NCI-H2081 (cell line): ENCODE data around the gene CPLX3.
"Not testable (repeated sequence)": the region's sequence is repeated elsewhere in the genome, so short reads cannot be mapped to it uniquely, and the experiment has no call there.

Source experiments
- DNase-seq, 2 experiments: peaks; one replicate each; lab custom pipeline; 2025; lab: John Stamatoyannopoulos, UW

The CPLX3 gene, protein sequence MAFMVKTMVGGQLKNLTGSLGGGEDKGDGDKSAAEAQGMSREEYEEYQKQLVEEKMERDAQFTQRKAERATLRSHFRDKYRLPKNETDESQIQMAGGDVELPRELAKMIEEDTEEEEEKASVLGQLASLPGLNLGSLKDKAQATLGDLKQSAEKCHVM

DNA sequence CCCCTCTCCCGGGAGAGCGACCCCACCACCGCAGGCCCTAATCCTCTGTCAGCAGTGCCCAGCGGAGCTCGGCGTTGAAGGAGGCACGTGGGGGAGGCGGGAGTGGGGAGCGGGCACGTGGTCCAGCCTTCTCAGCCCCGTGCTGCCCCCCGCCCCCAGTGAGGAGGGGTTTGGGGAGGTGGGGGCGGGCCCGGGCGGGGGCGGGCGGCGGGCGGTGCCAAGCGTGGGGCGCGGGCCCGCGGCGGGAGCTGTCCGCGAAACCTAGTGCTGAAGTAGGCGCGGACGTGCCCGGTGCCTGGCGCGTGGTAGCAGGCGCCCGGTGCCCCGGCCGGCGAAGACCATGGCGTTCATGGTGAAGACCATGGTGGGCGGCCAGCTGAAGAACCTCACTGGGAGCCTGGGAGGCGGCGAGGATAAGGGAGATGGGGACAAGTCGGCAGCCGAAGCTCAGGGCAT is at the start of gene CPLX3:
TSS of gene CPLX3 (plus strand) at position 264 of the 456 bp plus-strand sequence. CDS start at position 341, 77 bp downstream.
- DNase-seq, result no peak

DNA sequence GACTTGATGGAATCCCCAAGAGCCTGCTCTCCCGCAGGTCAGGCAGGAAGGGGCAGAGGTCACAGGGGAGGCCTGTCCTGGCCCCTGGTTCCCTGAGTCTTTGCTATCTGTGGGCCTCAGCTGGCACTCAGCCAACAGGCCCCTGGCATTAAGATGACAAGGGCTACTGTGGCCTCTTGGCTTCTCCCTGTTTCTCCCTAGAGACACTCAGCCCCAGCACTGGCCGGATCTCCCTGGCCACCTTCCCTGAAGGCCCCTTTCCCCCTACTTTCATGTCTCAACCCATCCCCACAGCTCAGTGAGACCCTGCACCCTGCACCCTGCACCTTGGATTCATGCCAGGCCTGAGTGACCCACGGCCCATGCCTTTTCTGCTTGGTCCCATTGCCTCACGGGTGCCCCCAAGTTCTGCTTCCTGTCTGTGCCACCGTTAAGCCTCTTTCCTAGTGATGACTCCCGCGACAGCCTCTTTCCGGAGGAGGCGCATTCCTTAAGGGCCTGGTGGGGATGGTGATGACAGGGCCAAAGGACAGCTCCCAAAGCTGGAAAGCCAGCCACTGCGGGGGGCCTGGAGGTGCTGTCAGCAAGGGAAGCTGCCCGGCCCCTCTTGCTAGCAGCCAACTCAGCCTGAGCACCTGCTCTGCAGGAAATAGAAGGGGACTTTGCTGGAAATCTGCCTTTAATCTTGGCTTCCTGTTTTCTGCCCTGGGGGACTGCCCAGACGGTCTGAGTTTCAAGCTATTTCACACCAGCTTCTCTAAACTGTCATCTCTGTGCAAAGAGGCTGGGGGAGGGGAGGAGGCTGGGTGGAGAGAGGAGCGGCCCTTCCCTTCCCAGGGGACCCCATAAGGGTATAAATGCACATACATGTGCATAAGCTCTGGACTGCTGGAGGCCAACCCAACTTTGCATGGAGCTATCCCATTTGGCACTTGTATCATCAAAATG is 49.3 kb upstream of the CPLX3 start:
- no peak for DNase-seq

DNA sequence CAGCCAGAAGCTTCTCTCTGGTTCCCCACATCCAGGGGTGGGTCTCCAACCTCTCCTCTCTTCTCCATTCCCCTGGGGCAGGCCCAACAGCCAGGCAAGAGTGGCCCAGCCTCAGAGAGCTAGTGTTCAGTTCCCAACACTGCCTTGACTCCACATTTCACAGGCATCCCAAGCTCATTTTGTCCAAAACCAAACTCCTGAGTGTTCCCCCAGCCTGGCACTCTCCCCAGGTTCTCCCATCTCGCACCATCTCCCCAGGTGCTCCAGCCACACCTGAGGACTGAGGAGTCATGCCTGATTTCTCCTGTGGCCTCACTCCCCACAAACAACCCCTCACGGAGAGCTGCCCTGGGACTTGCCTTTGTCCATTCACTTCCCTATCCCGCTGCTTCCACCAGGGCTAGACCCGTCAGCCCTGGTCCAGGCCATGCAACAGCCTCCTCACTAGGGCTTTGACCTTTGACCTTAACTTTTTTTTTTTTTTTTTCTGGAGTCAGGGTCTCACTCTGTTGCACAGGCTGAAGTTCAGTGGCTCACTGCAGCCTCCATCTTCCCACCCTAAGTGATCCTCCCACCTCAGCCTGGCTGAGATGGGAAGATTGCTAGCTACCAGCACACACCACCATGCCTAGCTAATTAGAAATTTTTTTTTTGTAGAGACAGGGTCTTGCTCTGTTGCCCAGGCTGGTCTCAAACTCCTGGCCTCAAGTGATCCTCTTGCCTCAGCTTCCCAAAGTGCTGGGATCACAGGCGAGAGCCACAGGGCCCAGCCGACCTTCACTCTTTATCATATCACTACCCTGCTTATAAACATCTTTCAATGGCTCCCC is 48.4 kb upstream of the CPLX3 start:
- no peak for DNase-seq

DNA sequence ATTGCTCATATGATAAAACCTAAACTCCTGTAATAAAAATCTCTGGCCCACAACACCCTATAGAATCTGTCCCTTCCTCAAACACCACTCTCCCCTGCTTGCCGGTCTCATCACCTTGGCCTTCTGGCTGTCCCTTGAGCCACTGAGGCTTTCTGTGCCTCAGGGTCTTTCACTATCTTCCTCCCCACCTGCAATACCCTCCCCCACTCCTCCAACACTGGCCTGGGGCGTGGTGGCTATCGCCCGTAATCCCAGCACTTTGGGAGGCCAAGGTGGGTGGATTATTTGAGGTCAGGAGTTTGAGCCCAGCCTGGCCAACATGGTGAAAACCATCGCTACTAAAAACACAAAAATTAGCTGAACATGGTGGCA is 47.8 kb upstream of the CPLX3 start:
- DNase-seq, result no peak

DNA sequence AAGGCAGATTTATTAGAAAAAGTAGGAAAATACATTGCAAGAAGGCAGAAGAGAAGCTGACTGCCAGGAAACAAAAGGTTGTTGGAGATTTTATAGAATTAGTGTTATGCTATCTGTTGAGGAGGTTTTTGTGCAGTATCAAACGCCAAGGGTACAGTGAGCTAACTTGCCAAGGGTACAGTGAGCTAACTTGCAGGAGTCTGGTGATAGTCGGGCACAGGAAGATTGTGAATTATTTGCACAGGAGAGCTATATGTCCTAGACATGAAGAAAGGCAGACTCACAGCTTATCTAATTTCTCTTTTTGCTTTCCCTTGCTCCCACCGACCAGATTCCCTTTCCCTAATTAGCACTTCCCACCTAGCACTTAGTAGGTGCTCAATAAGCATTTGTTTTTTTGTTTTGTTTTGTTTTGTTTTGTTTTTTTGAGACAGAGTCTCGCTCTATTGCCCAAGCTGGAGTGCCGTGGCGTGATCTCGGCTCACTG is 47.2 kb upstream of the CPLX3 start:
- no peak for DNase-seq

DNA sequence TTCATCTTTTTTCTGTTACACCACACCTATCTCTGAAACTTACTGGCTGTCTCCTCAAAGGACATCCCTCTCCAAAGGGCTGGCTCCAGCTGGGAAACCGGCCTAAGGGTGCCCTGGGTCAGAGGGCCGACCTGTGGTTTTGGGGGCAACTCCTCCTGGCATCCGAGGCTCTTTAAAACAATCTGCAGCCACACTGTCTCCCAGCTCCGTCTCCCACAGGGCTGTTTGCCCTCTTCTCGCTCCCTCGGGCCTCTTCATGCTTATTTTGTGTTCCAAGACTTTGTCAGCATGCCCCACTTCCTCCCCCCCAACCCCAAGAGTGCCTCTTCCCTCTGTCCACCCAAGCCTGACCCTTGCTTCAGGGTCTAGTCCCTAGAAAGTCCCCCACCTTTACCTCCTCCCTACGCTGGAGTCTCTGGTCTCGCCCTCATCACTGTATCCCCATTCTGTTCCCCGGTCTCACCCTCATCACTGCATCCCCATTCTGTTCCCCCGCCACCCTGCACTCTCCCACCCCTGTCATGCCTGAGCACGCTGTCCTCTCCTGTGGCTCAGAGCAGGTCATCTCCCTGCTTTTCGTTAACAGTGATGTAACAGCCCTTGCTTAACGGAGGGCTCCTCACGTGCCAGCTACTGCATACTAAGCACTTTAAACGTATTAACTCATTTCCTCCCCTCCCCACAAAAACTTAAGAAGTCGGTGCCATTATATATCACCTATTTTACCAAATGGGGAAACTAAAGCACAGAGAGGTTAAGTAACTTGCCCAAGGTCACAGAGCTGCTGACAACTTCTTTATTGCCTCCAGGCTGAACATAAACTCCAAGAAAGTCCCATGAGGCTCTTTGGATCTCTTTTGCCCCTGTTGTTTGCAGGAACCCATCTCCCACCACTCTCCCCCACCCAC is 45.6 kb upstream of the CPLX3 start:
- DNase-seq, result no peak

DNA sequence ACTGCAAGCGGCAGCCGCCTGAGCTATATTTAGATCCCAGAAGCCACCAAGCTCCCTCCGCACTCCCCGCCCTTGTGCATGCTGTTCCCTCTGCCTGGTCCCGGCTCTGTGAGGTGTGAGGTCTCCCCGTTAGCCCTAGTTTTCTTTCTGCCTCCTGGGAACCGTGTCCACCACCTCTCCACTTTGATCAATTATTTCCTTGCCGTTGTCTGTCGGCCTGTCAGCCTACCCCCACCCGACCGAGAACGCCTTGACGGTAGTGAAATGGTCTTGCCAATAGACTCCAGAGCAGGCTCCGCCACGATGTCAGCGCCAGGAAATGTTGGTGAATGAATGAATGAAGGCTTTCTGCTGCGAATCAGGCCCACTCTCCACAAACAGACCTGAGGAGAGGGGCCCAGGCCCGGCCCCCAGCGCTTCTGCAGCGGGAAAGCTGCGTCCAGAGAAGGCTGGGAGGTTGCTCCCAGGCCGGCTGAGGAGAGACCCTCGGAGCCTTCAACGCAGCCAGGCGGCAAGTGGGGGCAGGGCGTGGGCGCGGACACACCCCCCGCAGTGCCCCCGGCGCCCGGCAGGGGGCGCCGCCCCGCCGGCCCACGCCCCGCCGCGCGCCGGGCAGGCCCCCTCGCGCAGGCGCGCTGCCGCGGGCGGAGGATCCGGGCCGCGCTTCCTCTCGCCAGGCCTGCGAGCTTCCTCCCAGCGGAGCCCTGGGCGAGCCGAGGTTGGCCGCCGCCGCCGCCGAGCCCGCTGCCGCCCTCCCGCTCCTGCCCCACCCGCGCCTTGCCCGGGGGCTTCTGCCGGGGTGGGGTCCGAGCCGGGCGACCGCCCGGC is 44.8 kb upstream of the CPLX3 start, which contains the start of gene CSK:
TSS of gene CSK (plus strand) at position 650 of the 828 bp plus-strand sequence. CDS start 16,218 bp downstream, outside the sequence.
- peak; percentile 60 to 65 for DNase-seq

DNA sequence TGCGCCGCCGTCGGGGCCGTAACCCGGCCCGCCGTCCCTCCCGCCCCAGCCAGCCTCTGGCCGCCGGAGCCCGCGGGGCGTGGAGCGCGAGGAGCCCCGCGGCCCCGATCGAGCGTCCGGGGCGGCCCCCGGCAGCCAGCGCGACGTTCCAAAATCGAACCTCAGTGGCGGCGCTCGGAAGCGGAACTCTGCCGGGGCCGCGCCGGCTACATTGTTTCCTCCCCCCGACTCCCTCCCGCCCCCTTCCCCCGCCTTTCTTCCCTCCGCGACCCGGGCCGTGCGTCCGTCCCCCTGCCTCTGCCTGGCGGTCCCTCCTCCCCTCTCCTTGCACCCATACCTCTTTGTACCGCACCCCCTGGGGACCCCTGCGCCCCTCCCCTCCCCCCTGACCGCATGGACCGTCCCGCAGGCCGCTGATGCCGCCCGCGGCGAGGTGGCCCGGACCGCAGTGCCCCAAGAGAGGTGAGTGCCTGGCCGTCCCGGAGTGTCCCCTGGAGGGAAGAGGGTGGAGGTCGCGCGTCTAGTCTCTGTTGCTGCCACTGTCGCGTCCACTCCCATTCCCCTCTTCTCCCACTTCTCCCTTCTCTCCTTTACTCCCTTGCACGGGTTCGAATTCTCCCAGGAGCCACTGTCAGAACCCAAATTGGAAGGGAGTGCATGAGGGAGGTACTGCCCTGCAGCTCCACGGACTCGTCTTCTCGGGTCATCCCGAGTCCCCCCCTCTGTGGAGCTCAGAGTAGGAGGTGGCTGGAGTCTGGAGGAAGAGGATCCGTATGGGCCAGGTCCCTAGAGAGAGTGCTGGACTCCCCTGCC is 44.0 kb upstream of the CPLX3 start:
- DNase-seq, result no peak

DNA sequence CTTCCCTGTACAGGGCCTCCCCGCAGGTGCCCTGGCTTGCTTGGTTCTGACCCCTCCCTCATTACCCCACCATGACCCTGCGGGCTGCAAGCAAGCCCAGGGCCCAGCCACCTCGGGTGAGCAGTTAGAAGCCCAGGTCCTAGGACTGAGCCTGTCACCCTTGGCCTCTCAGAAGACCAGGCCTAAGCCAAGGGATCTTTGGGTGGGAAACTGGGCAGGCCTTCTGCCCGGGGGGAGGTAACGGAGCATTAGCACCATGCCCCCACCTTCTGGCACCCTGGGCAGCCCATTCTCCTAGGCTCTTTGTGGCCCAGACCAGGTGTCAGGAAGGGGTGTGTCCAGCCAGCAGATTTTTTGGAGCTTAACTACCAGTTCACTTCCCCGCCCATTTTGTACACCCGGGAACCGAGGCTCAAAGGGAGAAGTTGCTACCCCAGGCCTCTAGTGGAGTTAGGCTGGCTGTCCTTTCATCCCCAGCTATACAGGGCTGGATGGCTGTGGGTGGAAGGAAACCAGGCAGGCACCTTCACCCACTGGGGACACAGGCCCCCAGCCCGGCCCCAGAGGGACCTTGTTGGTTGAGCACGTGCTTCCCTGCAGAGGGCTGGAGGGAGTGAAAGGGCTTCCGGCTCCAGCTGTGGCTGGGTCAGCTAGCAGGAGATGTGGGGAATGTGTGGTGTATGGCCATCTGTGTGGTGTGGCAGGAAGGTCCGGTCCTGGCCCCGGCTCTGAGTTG is 43.2 kb upstream of the CPLX3 start:
- peak in 1 of 2 experiments; percentile 59 for DNase-seq

DNA sequence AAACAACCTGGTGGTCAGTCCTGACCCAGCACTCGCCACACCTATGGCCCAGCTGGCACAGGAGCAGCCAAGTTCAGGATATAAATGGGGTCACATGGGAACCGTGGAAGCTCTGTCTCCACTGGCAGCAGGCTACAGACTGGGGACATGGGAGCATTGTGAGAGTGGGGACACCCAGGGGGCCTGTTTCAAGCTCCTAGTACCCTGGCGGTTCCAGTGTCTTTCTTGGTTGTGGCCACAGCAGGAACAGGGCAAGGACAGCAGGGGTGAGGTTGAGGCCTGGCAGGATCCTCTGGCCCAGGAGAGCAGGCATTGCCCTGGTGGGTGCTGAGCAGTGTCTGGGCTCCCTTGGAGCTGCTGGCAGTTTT is 42.6 kb upstream of the CPLX3 start:
- DNase-seq, result no peak

DNA sequence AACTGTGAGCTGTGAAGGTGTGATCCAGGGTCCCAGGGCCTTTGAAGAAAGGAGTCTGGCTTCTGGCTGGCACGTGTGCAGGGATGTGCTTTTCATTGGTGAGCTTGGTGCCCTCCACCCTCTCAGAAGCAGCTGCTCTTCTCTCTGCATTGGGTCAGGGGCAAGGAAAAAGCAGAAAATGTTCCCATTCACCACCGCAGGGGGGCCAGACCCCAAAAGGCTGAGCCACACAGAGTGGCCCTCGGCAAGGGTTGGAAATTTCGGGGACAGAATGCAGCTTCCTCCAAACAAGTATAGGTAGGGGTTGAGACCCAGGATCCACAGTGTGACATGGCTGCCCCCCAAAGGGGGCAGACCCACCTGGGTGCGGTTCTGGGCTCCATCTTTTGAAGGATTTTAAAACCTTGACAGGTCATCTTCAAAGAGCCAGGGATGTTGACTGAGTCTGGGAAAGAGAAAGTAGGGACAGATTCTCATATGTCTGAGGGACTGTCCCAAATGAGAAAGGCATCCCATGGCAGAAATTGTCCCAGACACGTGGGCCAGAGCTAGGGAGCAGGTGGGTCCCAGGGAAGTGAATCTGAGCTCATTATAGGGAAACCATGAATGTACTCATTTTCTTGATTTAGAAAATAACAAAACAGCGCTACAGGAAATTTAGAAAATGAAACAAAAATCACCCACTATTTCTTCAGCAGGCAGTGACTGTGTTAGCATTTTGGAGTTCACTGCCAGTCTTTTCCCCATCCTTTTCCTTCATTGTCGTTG is 41.8 kb upstream of the CPLX3 start:
- DNase-seq, result no peak

DNA sequence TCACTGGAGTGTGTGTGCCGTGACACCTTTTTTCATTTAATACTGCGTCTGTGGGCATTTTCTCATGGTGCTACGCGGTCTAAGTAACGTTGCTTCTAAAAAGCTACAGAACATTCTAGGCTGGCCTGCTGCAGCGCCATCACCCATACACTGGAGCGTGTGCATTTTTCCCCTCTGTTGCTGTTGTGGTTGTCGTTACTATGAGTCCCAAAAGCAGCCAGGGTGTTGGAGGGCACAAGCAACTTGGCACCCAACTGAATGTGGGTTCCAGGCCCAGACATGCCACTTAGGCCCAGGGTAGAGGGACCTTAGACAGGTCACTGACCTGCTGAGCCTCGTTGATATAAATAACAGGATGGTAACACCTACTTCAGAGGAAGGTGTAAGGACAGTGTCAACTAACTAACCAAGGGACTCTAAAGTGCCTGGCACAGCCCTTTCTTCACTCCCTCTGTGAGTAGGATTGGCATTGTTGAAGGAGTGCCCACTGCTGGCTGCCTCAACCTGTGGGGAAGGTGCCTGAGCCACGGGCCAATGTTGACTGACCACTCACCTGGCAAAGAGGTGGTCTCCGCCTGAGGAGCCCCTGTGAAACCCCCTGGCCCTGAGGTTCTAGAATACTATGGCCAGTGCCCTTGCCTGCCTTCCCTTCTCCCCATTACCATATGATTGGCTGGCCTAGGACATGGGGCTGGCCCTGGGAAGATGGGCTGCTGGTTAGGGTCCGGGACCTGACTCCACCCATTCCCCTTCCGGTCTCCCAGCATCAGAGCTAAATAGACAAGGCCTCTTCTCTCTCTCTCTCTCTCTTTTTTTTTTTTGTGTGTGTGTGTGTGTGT is 41.0 kb upstream of the CPLX3 start:
- DNase-seq, result no peak

DNA sequence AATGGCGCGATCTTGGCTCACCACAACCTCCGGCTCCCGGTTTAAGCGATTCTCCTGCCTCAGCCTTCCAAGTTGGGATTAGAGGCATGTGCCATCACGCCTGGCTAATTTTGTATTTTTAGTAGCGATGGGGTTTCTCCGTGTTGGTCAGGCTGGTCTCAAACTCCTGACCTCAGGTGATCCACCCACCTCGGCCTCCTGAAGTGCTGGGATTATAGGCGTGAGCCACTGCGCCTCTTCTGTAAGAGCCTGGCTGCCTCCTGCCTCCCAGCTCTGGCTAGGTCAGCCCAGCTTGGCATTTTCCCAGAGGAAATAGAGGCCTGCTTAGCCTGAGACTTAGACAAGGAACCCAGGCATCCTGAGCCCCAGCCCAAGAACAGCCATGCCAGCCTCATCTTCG is 40.3 kb upstream of the CPLX3 start:
- DNase-seq, result not testable (repeated sequence)

DNA sequence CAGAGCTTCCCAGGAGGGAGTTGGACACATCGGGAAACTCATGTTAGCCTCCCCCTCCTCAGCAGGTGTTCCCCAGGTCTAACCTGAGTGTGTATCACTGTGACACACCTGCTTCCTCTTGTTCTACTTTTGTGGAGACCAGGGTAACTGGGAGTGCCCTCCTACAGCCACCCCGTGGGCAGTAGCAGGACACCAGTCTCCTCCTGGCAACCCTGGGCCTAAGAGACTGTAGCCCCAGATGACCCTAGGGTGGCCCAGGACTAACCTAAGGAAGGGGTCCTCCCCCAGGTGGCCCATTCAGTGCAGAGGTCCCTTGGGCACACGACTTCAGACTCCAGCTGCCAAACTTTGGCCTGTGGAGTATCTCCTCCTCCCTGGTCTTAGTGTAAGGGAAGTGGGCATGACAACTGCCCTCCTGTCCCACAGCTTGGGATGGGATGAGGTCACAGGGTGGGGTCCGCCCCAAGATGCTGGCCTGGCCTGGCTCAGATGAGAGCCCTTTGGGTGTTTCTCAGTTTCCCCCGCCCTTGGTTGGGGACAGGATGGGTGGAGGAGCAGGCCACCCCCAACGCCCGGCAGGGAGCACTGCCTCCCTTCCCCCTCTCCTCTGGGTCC is 39.8 kb upstream of the CPLX3 start:
- no peak for DNase-seq

DNA sequence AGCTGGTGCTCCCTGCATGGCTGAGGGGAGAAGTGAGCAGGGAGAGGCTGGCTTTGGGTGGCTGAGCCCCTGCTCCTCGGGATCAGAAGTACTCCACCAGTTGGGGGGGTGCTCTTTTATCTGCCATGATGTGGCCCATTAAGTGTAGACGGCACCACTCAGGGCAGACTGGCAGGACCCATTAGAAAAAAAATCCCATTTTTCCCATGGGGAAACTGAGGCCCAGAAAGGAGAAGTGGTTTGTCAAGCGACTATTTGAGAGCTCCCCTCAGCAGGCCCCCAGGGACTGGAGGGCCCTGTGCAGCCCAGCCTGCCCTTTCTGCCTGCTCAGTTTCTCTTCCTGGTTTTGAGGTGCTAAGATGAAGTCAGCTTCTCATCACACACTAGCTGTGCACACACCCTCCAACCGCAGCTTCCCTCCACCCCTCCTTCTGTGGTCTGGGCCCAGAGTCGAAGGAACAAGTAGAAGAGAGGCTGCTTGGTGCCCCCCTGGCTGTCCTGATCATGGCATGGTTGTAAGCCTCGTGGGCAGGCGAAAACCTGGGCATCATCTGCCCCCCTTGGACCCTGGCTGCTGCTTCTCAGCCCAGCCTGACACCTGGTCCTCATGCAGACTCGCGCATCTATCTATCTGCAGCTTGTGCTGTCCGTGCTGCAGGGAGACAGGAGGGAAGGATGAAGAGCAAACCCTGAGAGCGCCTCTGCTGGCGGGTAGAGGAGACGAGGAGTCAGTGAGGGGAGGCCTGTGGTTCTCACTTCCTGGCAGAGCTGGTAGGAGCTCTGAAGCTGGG is 39.0 kb upstream of the CPLX3 start:
- DNase-seq, result no peak
